ENCODE measurements around the gene SORL1. TPM values are rescaled to one million over a fixed set of nuclear protein-coding genes. Genes with fewer than 3 reads are reported as not detected.

Gene SORL1
- total RNA-seq, 1 experiment from 2014 or later, result 197 TPM

GRCh38 chr11:121538054-121538453 lies 85.9 kb downstream of the SORL1 start:
- Histone ChIP-seq H3K9ac (ENCODE audit: low read length) (0 out of 2 replicates have a peak overlapping the region, but pooled peaks have one; percentile 6), H3K4me2 (ENCODE audit: low read depth, low read length, poor library complexity, severe bottlenecking) (peak overlapping the region; percentile 55), H2AFZ (ENCODE audit: low read length) (no peak overlapping the region), H3K4me1 (ENCODE audit: low read length) (peaks cover 93% of the 10 kb centered on the region), H3K4me3 (ENCODE audit: low read length) (peak overlapping the region; percentile 25; the same call in 1 of the 2 replicates), H3K27ac (ENCODE audit: low read length) (peak overlapping the region; percentile 91), H3K79me2 (ENCODE audit: low read length) (peaks cover 80% of the 10 kb centered on the region), H3K9me2 (replicated peaks; ENCODE audit: insufficient read depth, low read length) (no peaks in the 10 kb centered on the region), H3K36me3 (ENCODE audit: insufficient read depth, low read length) (peaks cover 32% of the 10 kb centered on the region), H4K20me1 (ENCODE audit: insufficient read depth, low read depth, low read length) (no peaks in the 10 kb centered on the region), H3K27me3 (ENCODE audit: low read length) (no peaks in the 10 kb centered on the region), H3K9me3 (ENCODE audit: low read length) (no peaks in the 10 kb centered on the region)
- peak; percentile 60 for DNase-seq

- H3K9ac ChIP-seq (ENCODE audit: low read length), result no peak overlapping the region
- H4K20me1 ChIP-seq (ENCODE audit: insufficient read depth, low read depth, low read length), result no peaks in the 10 kb centered on the region
- H3K4me3 ChIP-seq (ENCODE audit: low read length), result no peak overlapping the region
- DNase-seq, result no peak
- peaks cover 41% of the 10 kb centered on the region for H3K36me3 ChIP-seq (ENCODE audit: insufficient read depth, low read length)
- H3K4me2 ChIP-seq (ENCODE audit: low read depth, low read length, poor library complexity, severe bottlenecking), result no peak overlapping the region
- peaks cover 81% of the 10 kb centered on the region for H3K79me2 ChIP-seq (ENCODE audit: low read length)
- peak overlapping the region; percentile 91 for H3K27ac ChIP-seq (ENCODE audit: low read length)
- H3K9me3 ChIP-seq (ENCODE audit: low read length), result no peaks in the 10 kb centered on the region
- H3K4me1 ChIP-seq (ENCODE audit: low read length), result peaks cover 93% of the 10 kb centered on the region
- H3K9me2 ChIP-seq (replicated peaks; ENCODE audit: insufficient read depth, low read length), result no peaks in the 10 kb centered on the region
- no peaks in the 10 kb centered on the region for H3K27me3 ChIP-seq (ENCODE audit: low read length)
- no peak overlapping the region for H2AFZ ChIP-seq (ENCODE audit: low read length)
Observed at GRCh38 chr11:121539000-121539399, 86.9 kb downstream of the SORL1 start.

- H3K4me1 ChIP-seq (ENCODE audit: low read length), result peaks cover 83% of the 10 kb centered on the region
- H3K27ac ChIP-seq (ENCODE audit: low read length), result peak overlapping the region; percentile 91
- H2AFZ ChIP-seq (ENCODE audit: low read length), result no peak overlapping the region
- no peak for DNase-seq
- H4K20me1 ChIP-seq (ENCODE audit: insufficient read depth, low read depth, low read length), result no peaks in the 10 kb centered on the region
- H3K4me3 ChIP-seq (ENCODE audit: low read length), result no peak overlapping the region
- no peaks in the 10 kb centered on the region for H3K9me3 ChIP-seq (ENCODE audit: low read length)
- no peaks in the 10 kb centered on the region for H3K9me2 ChIP-seq (replicated peaks; ENCODE audit: insufficient read depth, low read length)
- peaks cover 82% of the 10 kb centered on the region for H3K79me2 ChIP-seq (ENCODE audit: low read length)
- H3K9ac ChIP-seq (ENCODE audit: low read length), result no peak overlapping the region
- peaks cover 56% of the 10 kb centered on the region for H3K36me3 ChIP-seq (ENCODE audit: insufficient read depth, low read length)
- H3K4me2 ChIP-seq (ENCODE audit: low read depth, low read length, poor library complexity, severe bottlenecking), result no peak overlapping the region
- no peaks in the 10 kb centered on the region for H3K27me3 ChIP-seq (ENCODE audit: low read length)
Observed at GRCh38 chr11:121540627-121541026, 88.5 kb downstream of the SORL1 start.

GRCh38 chr11:121543836-121544380 lies 91.8 kb downstream of the SORL1 start:
- peaks cover 53% of the 10 kb centered on the region for H3K4me1 ChIP-seq (ENCODE audit: low read length)
- no peaks in the 10 kb centered on the region; the same call in 1 of the 2 replicates for H4K20me1 ChIP-seq (ENCODE audit: insufficient read depth, low read depth, low read length)
- H3K27me3 ChIP-seq (ENCODE audit: low read length), result no peaks in the 10 kb centered on the region
- H3K9ac ChIP-seq (ENCODE audit: low read length), result no peak overlapping the region
- H3K9me3 ChIP-seq (ENCODE audit: low read length), result no peaks in the 10 kb centered on the region
- no peaks in the 10 kb centered on the region for H3K9me2 ChIP-seq (replicated peaks; ENCODE audit: insufficient read depth, low read length)
- H3K4me2 ChIP-seq (ENCODE audit: low read depth, low read length, poor library complexity, severe bottlenecking), result no peak overlapping the region
- no peak overlapping the region for H2AFZ ChIP-seq (ENCODE audit: low read length)
- DNase-seq, result no peak
- peak overlapping the region; percentile 60 for H3K27ac ChIP-seq (ENCODE audit: low read length)
- H3K79me2 ChIP-seq (ENCODE audit: low read length), result peaks cover 78% of the 10 kb centered on the region
- no peak overlapping the region for H3K4me3 ChIP-seq (ENCODE audit: low read length)
- H3K36me3 ChIP-seq (ENCODE audit: insufficient read depth, low read length), result peaks cover 73% of the 10 kb centered on the region

GRCh38 chr11:121544956-121545355 lies 92.8 kb downstream of the SORL1 start:
- Histone ChIP-seq H3K4me1 (ENCODE audit: low read length) (peaks cover 43% of the 10 kb centered on the region), H3K27me3 (ENCODE audit: low read length) (no peaks in the 10 kb centered on the region), H3K9me3 (ENCODE audit: low read length) (no peaks in the 10 kb centered on the region), H3K9ac (ENCODE audit: low read length) (no peak overlapping the region), H3K27ac (ENCODE audit: low read length) (0 out of 2 replicates have a peak overlapping the region, but pooled peaks have one; percentile 60), H3K4me2 (ENCODE audit: low read depth, low read length, poor library complexity, severe bottlenecking) (no peak overlapping the region), H4K20me1 (ENCODE audit: insufficient read depth, low read depth, low read length) (no peaks in the 10 kb centered on the region; the same call in 1 of the 2 replicates), H2AFZ (ENCODE audit: low read length) (no peak overlapping the region), H3K36me3 (ENCODE audit: insufficient read depth, low read length) (peaks cover 64% of the 10 kb centered on the region), H3K9me2 (replicated peaks; ENCODE audit: insufficient read depth, low read length) (no peaks in the 10 kb centered on the region), H3K79me2 (ENCODE audit: low read length) (peaks cover 69% of the 10 kb centered on the region), H3K4me3 (ENCODE audit: low read length) (no peak overlapping the region)
- DNase-seq, result peak; percentile 19

- H3K36me3 ChIP-seq (ENCODE audit: insufficient read depth, low read length), result peaks cover 57% of the 10 kb centered on the region
- DNase-seq, result no peak
- peaks cover 57% of the 10 kb centered on the region for H3K79me2 ChIP-seq (ENCODE audit: low read length)
- no peak overlapping the region for H3K9ac ChIP-seq (ENCODE audit: low read length)
- no peak overlapping the region for H3K4me3 ChIP-seq (ENCODE audit: low read length)
- H3K9me2 ChIP-seq (replicated peaks; ENCODE audit: insufficient read depth, low read length), result no peaks in the 10 kb centered on the region
- H3K9me3 ChIP-seq (ENCODE audit: low read length), result no peaks in the 10 kb centered on the region
- no peaks in the 10 kb centered on the region for H3K27me3 ChIP-seq (ENCODE audit: low read length)
- no peaks in the 10 kb centered on the region; the same call in 1 of the 2 replicates for H4K20me1 ChIP-seq (ENCODE audit: insufficient read depth, low read depth, low read length)
- H3K4me1 ChIP-seq (ENCODE audit: low read length), result peaks cover 18% of the 10 kb centered on the region
- no peak overlapping the region for H2AFZ ChIP-seq (ENCODE audit: low read length)
- no peak overlapping the region for H3K27ac ChIP-seq (ENCODE audit: low read length)
- H3K4me2 ChIP-seq (ENCODE audit: low read depth, low read length, poor library complexity, severe bottlenecking), result no peak overlapping the region
Observed at GRCh38 chr11:121547574-121547973, 95.5 kb downstream of the SORL1 start.

GRCh38 chr11:121550247-121551030 lies 98.3 kb downstream of the SORL1 start:
- Histone ChIP-seq H3K4me3 (ENCODE audit: low read length) (no peak overlapping the region), H3K4me2 (ENCODE audit: low read depth, low read length, poor library complexity, severe bottlenecking) (no peak overlapping the region), H3K4me1 (ENCODE audit: low read length) (peaks cover 4% of the 10 kb centered on the region), H3K36me3 (ENCODE audit: insufficient read depth, low read length) (peaks cover 50% of the 10 kb centered on the region), H3K9ac (ENCODE audit: low read length) (no peak overlapping the region), H3K27ac (ENCODE audit: low read length) (0 out of 2 replicates have a peak overlapping the region, but pooled peaks have one; percentile 26), H3K9me2 (replicated peaks; ENCODE audit: insufficient read depth, low read length) (no peaks in the 10 kb centered on the region), H4K20me1 (ENCODE audit: insufficient read depth, low read depth, low read length) (no peaks in the 10 kb centered on the region; the same call in 1 of the 2 replicates), H3K79me2 (ENCODE audit: low read length) (peaks cover 46% of the 10 kb centered on the region), H3K27me3 (ENCODE audit: low read length) (no peaks in the 10 kb centered on the region), H3K9me3 (ENCODE audit: low read length) (no peaks in the 10 kb centered on the region), H2AFZ (ENCODE audit: low read length) (no peak overlapping the region)
- no peak for DNase-seq

GRCh38 chr11:121551463-121551862 lies 99.3 kb downstream of the SORL1 start:
- no peaks in the 10 kb centered on the region for H3K9me2 ChIP-seq (replicated peaks; ENCODE audit: insufficient read depth, low read length)
- no peak overlapping the region for H2AFZ ChIP-seq (ENCODE audit: low read length)
- no peak overlapping the region for H3K4me3 ChIP-seq (ENCODE audit: low read length)
- no peak overlapping the region for H3K27ac ChIP-seq (ENCODE audit: low read length)
- H3K36me3 ChIP-seq (ENCODE audit: insufficient read depth, low read length), result peaks cover 42% of the 10 kb centered on the region
- H3K4me2 ChIP-seq (ENCODE audit: low read depth, low read length, poor library complexity, severe bottlenecking), result no peak overlapping the region
- no peaks in the 10 kb centered on the region for H3K4me1 ChIP-seq (ENCODE audit: low read length)
- H4K20me1 ChIP-seq (ENCODE audit: insufficient read depth, low read depth, low read length), result no peaks in the 10 kb centered on the region
- no peak overlapping the region for H3K9ac ChIP-seq (ENCODE audit: low read length)
- H3K9me3 ChIP-seq (ENCODE audit: low read length), result no peaks in the 10 kb centered on the region
- H3K79me2 ChIP-seq (ENCODE audit: low read length), result peaks cover 38% of the 10 kb centered on the region
- no peaks in the 10 kb centered on the region for H3K27me3 ChIP-seq (ENCODE audit: low read length)
- no peak for DNase-seq

Data from Karpas-422 (cell line).